D341Med (cell line): ENCODE data around the gene WWOX.

Source experiments
- DNase-seq: peaks from one replicate; pipeline ENCODE4 v3.0.0; 2012; ENCODE audit warnings: low spot score

The WWOX gene

DNA sequence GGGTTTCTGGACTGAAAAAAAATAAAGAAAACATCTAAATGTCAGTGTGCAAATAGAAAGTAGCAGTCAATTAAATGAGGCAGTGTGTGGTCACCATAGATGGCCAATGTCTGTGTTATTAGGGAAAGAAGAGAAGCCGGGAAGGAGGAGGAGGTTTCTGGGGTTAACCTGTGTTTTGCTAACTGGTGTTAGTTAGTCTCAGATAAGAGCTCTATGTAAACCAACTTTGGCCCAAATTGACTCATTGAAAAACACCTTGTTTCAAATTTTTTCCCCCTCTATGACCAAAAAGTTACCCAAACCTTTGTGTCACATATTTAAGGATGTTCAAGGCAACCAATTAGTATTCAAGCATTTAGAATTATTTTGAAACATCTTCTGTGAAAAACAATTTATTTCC is 970.2 kb downstream of the WWOX start:
- DNase-seq = no peak

DNA sequence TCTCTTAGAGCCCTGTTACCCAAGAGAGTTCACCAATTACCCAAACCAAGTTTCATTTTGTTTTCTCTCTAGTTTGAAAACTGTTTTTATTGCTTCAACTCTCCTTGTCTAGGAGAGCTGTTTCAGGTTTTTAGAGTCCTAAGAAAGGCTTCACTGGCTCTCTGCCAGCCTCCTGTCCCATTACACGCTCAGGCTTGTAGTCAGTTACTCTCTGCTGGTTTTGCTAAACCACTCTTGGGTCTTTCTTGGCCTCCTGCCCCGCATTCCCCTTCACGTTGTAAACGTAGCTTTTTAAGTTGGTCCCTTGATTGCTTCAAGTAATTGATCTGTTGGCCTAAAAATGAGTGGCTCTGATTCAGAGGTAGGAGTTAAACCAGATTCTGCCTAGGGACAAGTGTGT is 972.0 kb downstream of the WWOX start:
- no peak for DNase-seq

DNA sequence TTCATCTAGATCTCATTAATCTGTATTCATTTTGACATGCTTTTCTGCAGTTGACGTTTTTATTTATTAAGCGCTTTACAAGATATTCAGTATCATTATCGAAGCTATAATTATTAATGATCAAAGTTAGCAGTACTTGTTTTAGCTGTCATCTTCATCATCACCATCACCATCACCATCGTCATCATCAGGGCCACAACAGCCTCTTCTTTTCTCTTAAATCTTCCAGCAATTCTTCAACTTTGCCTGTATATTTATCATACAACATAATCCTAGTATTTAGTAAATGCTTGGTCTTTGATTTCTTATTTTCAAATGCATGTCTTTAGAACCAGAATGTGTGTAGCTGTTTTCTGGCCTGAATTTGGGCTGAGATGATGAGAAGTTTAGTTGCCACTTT is 973.1 kb downstream of the WWOX start:
- DNase-seq = no peak

DNA sequence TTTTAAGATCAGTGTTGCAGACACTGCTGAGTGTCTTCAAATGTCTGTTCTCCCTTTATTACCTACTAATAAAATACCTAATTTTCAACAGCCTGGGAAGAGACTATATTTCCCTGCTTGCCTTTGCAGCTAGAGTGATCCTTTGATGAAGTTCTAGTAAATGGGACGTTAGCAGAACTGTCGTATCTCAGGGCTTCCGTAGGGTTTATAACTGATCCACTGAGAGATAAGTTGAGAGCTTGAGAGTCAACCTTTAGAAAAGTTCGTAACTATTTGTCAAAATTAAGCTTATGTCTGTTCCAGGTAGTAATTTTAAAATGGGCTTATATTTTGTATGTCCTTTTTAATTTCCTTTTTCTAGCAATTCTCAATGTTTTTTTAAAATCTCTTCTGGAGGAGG is 974.1 kb downstream of the WWOX start:
- no peak for DNase-seq

DNA sequence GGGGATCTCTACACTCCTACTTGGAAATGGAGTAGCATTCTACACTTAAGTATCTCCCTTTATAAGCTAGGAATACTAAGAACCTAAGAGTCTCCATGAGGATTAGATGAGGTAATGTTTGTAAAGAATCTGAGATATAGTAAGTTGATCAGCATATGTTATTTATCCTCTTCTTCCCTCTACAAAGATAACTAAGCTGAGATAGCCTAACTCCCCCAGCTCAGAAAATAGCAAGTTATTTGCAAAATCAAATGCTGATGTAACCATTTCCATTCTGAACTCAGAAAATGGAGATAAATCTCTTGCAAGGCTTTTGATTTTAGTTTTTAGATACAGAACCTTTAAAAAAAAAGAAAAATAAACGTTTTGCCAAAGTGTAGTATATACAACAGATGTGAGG is 975.1 kb downstream of the WWOX start:
- no peak for DNase-seq

DNA sequence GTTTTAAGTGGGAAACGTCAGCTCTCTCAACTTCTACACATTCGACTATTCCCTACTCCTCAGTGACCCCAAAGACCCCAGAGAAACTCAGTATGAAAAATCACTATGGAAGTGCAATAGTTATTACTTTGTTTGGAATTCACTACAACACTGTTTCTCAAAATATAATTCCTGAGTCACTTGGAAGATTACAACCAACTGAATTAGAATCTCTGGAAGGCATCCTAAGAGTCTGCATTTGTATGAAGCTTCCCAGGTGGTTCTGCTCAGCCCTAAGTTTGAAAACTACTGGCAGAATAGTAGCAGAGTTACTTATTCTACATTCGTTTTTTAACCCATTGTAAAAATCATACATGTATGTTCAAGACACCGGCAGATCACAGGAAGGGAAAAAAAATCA is 975.5 kb downstream of the WWOX start:
- DNase-seq = no peak

DNA sequence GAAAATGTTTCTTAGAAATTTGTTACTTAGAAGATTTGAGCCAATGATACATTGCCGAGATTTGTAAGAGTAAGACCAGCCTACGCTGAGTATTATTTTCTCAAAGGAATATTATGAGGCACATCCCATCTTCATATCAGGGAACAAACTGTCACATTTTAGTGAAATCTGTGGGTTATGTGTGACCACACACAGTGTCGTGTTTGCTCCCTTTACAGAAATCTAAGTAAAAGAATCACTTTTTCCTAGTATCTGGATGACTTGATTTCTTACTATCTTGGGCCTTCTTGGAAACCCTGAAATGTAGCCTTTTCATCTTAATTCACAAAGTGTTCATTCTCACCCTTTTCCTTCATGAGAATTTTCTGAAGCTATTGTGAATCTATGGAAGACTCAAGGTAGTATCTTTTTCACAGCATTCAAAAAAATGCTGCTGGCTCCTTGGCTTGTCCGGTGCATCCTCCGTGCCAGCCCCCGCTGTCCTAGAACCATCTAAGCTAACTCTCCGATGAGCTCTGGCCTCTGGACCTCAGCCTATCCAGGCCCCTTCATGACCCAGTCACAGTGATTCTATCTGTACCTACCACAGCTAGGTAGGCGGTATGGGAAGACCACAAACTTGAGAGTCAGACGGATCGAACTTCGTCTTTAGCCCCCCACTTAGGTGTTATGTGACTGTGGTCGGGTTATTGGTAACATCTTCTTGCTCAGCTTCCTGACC is 976.8 kb downstream of the WWOX start:
- DNase-seq = no peak

DNA sequence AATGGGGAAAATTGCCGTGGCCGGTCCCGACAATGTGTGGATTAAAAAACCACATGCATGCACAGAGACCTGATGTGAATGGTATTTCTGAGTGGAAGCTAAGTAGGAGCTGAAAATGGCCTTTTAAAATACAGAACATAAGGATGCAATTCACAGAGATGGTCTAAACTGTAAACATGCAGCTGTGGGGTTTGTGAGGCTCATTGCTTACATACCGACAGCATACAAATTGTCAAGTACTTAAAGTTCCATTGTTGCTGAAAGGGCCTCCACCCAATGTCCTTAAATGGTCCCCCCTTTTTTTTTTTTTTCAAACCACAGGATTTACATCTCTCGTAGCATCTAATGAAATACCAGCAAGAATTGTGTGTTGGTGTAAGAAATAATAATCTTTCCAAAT is 977.9 kb downstream of the WWOX start:
- DNase-seq = no peak

DNA sequence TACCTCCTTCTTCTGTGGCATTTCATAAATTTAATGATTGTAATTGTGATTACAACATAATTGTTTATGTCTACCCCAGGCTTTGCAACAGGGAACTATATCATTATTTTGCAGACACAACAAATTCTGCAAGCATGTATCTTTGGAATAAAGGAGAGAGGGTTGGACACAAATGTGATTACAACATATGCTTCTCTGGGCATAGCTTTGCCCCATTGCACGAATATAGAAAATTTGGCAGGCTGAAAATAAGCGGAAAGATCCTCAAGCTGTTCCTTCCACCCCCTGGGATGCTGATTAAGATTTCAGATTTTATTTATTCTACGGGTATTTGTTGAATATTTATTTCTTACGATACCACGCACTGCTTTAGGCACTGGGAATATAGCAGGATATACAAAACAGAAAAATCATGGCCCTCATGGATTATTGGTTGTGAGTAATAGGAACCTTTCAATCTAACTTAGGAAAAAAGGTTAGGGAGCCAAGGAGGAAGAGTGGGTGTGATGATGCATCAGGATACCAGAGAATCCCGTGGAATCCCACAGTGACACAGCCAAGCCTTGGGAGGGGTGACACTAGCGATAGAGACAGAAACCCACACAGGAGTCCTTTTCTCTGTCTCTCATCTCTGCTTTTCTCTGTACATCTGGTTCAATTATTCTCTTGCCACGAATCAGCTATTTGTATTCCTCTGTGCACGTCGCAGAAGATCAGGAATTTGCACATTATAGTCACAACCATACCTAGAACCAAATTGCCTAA is 980.4 kb downstream of the WWOX start:
- no peak for DNase-seq

DNA sequence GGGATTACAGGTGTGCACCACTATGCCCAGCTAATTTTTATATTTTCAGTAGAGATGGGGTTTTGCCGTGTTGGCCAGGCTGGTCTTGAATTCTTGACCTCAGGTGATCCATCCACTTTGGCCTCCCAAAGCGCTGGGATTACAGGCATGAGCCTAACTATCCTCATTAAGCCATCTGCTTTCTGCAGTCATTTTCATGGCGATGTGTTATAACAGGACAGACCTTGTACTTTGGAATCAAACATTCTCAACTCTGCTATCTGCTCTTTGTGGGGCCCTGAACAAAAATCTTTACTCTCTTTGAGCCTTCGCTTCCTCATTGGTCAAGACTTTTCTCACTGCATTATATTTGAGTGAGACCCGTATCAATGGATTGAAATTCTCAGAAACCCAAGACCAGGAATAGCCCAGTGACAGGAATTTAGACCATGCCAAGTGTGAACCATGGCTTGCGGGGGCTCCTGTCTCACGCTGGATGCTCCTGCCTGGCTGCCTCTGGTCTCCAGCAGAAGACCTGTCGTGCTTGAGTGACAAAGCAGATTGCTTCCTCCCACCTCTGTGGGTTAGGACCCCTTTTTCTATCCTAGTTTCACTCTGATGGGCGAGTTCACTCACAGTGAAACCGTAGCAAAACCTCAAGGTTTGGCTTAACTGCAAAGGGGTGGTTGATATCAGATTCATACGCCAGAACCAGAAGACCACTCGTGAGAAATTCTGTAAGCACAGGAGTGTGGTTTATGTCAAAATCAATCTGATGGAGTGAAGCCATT is 982.0 kb downstream of the WWOX start:
- DNase-seq = no peak

DNA sequence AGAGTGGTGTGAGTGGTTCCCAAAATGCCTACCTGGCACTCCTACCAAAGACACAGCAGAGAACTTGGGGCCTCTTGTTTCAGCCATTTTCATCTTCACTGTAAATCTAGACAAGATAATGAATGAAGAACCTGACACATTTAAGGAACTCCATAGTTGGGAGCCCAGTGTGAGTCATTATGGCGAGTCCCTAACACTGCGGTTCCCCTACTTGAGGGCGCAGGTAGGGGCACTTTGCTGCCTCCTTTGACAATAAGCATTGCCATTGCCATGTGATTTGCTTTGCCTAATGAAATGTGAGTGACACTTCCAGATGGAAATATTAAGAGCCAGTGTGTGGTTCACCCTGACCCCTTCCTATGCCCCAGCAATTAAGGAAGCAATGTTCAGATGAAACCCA is 983.5 kb downstream of the WWOX start:
- DNase-seq = no peak

DNA sequence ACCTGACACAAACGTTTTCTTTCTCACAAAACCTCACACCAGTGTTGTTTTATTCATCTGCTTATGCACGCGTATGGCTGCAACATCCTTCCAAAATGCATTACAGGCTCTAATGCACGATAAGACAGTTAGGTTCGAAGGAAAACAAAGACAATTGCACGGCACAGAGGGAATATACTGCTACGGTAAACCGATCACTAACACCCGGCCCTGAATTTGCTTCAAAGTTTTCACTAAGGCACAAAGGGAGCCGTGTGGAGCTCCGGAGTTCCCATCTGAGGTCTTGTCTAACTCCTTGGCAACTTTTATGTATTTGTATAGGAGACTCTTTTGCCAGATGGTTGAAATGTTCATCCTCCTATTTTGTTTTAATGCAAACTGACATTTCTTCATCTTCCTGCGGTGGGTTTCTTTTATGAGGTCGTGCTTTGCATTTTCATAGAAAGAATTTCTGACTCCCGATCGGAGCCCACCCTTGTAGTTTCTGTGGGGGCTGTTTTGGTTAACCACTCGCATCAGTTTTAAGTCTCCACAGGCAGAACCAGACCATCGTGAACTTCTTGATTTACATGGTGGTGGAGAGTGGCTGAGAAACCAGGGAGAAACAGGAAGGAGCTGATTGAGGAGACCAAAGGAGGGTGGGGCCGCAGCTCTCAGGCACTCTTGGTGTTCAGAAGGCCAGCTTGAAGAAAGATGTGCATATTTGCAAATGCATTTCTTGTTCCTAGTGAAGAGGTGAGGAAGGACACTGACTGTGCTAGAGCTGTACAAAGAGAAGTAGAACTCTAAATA is 984.2 kb downstream of the WWOX start:
- no peak for DNase-seq

DNA sequence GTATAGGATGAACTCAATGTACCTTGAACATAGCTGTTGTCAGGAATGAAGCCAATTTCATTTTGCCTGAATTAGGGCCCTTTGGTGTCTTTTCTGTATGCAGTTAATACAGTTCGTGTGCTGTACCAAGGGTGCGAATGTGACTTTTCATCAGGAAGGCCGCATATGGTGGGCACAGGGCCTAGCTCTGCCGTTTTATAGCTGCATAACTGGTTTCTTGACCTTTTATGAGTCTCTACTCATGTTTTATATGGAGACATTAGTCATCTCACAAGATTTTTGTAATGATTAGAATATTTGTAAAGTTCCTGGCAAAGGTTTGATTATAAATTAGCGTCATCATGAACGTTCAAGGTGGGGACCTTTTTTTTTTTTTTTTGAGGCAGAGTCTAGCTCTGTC is 989.5 kb downstream of the WWOX start:
- no peak for DNase-seq

DNA sequence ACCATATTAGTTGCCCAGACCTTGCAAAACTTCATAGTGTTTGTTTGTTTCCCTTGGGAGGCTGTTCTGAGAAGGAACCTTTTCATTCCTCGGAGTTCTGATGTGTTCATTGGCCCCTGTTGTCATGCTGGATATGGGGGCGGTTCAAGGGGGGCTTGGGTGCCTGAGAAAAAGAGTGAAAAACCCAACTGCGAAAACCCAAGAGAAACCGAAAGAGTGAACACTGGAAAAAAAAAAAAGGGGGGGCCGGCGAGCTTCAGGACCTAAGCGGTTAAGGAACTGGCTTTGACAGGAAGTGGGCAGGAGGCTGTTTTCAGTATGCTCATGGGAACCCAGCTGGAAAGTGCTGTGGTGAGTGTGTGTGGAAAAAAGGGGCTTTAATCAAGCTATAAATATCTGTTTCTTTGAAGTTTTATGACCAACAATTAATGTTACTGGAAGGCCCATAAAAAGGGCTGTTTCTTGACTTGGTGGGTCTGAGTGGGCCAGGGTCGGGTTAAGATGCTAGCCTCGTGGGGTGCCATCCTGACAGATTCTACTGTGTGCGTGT is 990.4 kb downstream of the WWOX start:
- DNase-seq = no peak

DNA sequence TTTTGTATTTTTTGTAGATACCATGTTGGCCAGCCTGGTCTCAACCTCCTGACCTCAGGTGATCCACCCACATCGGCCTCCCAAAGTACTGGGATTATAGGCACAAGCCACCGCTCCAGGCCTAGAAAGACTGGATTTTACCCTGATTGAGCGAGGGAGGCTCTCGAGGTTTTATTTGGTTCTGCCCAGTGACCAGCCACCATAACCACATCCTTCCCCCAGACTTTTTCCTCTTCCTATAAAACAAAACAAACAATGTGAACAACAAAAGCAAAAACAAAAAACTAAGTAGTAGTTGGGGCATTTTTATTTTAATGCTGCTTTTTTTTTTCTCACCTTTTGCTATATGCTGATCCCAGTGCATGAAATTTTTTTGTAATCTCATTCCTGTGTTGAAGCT is 991.5 kb downstream of the WWOX start:
- no peak for DNase-seq

DNA sequence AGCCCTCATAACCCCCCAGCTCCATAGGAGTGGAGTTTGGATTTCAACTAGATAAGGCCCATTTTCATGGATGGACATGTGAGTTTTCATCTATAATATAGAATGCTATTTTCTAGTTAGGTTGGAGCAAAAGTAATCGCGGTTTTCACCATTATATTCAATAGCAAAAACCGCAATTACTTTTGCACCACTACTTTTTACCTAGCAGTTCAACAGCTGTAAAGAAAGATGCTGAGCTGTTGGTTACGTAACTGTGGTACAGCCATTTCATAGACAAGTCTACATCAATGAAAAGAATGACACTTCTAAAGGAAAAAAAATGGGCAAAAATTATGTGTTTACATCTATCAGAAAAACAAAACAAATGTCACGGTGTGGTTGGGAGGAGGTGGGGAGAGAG is 993.4 kb downstream of the WWOX start:
- DNase-seq = no peak

DNA sequence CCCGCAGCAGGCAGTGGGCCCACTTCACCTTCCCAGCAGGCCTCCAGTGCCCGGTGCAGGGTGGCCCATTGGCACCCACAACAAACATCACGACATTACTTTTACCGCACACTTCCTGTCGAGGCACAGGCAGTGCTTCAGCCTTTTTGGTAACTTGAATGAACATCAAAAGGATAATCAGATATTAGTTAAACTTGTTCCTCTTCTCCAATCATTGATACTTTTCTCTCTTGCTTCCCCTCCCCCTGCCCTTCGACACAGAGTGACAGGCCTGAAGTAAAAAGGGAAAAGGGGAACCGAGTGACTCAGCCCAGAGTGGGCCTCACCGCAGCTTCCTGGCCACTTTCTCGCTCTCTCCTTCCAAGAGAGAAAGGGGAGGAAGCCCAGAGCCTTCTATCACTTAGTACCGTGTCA is 994.1 kb downstream of the WWOX start:
- DNase-seq = no peak

DNA sequence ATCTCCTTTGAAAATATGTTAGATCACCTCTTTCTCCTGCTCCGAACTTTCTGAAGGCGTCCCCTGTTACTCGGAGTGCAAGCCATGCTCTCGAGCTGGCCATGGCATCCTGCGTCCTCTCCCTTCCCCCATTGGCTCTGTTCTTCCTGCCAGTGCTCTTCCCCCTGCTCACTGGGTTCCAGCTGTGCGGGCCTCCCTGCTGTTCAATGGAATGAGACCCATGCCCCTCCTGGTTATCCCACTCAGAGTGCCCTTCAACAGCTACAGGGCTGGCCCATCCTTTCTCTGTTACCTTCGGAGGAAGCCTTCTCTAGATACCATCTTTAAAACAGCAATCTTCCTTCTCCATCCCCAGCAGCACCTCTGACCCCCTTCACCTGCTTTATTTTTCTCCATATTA is 996.8 kb downstream of the WWOX start:
- no peak for DNase-seq

DNA sequence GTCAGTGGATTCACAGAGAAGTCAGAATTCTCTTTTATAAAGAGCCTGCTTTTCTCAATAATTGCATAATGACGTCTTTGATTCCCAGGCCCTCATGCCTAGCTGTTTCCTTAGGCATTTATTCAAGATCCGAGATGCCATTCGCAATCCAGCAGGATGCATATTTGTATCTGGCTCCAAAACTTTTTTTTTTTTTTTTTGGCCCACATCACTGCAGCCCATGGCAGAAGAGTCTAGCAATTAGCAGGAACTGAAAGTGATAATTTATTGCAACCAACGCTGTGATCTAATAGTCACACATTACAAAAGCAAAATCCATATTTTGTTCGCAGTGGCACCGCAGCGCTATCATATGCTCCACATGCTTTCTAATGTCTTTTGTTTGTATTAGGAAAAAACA is 997.7 kb downstream of the WWOX start:
- no peak for DNase-seq

DNA sequence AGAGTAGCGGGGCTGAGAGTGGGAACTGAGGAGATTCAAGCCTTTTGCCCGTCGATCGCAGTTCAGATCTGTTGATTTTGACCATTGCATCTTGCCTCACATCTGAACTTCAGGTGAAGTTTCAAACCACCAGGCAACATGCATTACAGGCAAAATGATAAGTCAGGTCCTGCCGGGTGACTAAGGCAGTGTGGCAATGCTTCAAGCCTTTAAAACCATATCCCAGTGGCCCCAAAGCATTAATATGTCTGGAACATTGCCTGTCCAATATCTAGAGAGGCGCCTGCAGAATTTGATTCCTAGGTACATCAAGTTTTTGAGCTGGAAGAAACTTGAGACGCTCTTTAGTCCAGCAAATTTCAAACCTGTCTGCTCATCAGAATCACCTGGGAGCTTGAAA is 998.3 kb downstream of the WWOX start:
- no peak for DNase-seq

DNA sequence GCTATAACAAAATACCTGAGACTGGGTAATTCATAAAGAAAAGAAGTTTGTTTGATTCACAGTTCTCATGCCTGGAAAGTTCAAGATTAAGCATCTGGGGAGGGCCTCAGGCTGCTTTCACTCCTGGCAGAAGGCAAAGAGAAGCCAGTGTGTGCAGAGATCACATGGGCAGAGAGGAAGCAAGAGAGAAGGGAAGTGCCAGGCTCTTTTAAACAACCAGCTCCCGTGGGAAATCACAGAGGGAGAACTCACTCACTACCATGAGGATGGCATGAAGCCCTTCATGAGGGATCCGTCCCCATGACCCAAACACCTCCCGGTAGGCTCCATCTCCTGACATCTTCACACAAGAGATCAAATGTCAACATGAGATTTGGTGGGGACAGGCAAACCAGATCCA is 999.5 kb downstream of the WWOX start:
- no peak for DNase-seq

DNA sequence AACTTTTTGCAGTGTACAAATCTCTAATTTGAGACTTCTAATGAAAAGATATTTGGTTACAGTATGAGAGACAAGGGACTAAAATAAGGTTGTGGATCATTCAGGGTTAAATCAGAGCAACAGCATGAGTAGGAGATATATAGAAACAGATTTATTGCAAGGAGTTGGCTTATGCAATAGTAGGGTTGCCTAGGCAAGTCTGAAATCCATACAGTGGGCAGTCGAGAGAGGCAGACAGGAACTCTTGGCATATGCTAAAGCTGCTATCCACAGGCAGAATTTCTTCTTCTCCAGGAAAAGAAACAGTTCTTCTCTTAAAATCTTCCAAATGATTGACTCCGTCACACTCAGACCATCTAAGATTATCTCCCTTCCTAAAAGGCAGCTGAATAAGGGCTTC is 1000.3 kb downstream of the WWOX start:
- DNase-seq = no peak
